Left lung (tissue), 10 donors: Measurements from ENCODE around the gene CNPPD1. TPM values are rescaled to one million over a fixed set of nuclear protein-coding genes. Genes with fewer than 3 reads are reported as not detected.

Experiments used
- ATAC-seq: fragments of 200-7000 bp; cut with Tn5 transposase; one replicate; pipeline ENCODE4 v1.9.1; 2020; ENCODE audit warnings: moderate library complexity
- DNase-seq, 4 donors: peaks; one replicate each; pipeline ENCODE4 v3.0.0-alpha.2; 2013 to 2020
- H3K27ac ChIP-seq, 2 donors: fragments of 200-600 bp; sonication (generic) in 1 of 2; one replicate each; pipeline versions ENCODE4 v1.5.0 to v1.8.0; 2020 to 2021
- H3K27me3 ChIP-seq, 2 donors: fragments of 200-600 bp; sonication (generic) in 1 of 2; one replicate each; pipeline versions ENCODE4 v1.5.0 to v1.8.0; 2020 to 2021
- H3K36me3 ChIP-seq, 2 donors: fragments of 200-600 bp; sonication (generic) in 1 of 2; one replicate each; pipeline versions ENCODE4 v1.5.0 to v1.8.0; 2020 to 2021
- H3K4me1 ChIP-seq, 2 donors: fragments of 200-600 bp; one replicate each; pipeline ENCODE4 v1.8.0; 2021
- H3K4me3 ChIP-seq, 2 donors: fragments of 200-600 bp; sonication (generic) in 1 of 2; one replicate each; pipeline versions ENCODE4 v1.5.0 to v1.8.0; 2020 to 2021; ENCODE audit warnings: mild to moderate bottlenecking in 1 of 2
- H3K9me3 ChIP-seq, 2 donors: fragments of 200-600 bp; sonication (generic) in 1 of 2; one replicate each; pipeline versions ENCODE4 v1.5.0 to v1.8.0; 2020 to 2021
- CTCF ChIP-seq, 2 donors: fragments of 200-600 bp; sonication (generic) in 1 of 2; IDR thresholded peaks; one replicate each; pipeline versions ENCODE4 v1.5.0 to v1.8.0; 2021; ENCODE audit warnings: antibody characterized with exemption in 2 of 2
- intact Hi-C, 2 donors: fragments of 100-400 bp; cut with DNase I; formaldehyde crosslinking; loops; one replicate each; pipeline versions ENCODE4 v1.11.2 to v1.14.2; 2022
- polyA plus RNA-seq, 6 donors: library from polyadenylated mRNA; unstranded; fragments of 120-200 nt; gene quantifications; one replicate each; pipeline ENCODE4 v1.2.1, GENCODE V29; 2013; ENCODE audit not compliant: insufficient read length in 6 of 6
- total RNA-seq, 2 donors: library from RNA; stranded (reverse); fragmentation: NEBNext Ultra II Directional; extraction: Animal tissue kit (Norgen Biotek cat#: 25700); gene quantifications; one replicate each; pipeline ENCODE4 v1.2.1, GENCODE V29; 2021
- donor health status: DM: no; HTN: yes; CAD: no.
- donor health status: DM: no; HTN: no; CAD: no.

Gene CNPPD1
- total and polyA plus RNA-seq, 8 donors: 34.6 to 68.2 (median 42.0) TPM

GRCh38 chr2:219213486-219214071, 36.9 kb upstream of the CNPPD1 start:
- H3K27me3 ChIP-seq: no peaks in the 10 kb centered on the region
- H3K4me3 ChIP-seq: no peak overlapping the region
- DNase-seq: no peak
- no peak overlapping the region for H3K27ac ChIP-seq
- no peaks in the 10 kb centered on the region for H3K9me3 ChIP-seq
- ATAC-seq: no peak
- H3K4me1 ChIP-seq: peaks cover 7 to 38% of the 10 kb centered on the region in 2 donors
- peaks cover 0 to 72% of the 10 kb centered on the region in 2 donors for H3K36me3 ChIP-seq
- intact Hi-C loops: no loop called here
- no peak for TF ChIP-seq CTCF (IDR thresholded peaks at IDR 0.05)

- Histone ChIP-seq H3K27me3 (no peaks in the 10 kb centered on the region), H3K4me1 (peaks cover 3 to 38% of the 10 kb centered on the region in 2 donors), H3K4me3 (no peak overlapping the region), H3K9me3 (no peaks in the 10 kb centered on the region), H3K27ac (no peak overlapping the region), H3K36me3 (peaks cover 0 to 77% of the 10 kb centered on the region in 2 donors)
- TF ChIP-seq CTCF (IDR thresholded peaks at IDR 0.05): no peak
- ATAC-seq (no peak), DNase-seq (no peak)
- intact Hi-C loops: no loop called here
Observed at GRCh38 chr2:219213026-219213415, 36.3 kb upstream of the CNPPD1 start.

GRCh38 chr2:219210886-219211362, 34.2 kb upstream of the CNPPD1 start:
- no peak for DNase-seq
- intact Hi-C loops: no loop called here
- H3K36me3 ChIP-seq: peaks cover 0 to 76% of the 10 kb centered on the region in 2 donors
- no peak overlapping the region for H3K27ac ChIP-seq
- H3K4me1 ChIP-seq: peaks cover 12 to 33% of the 10 kb centered on the region in 2 donors
- ATAC-seq: no peak
- no peak for TF ChIP-seq CTCF (IDR thresholded peaks at IDR 0.05)
- H3K27me3 ChIP-seq: no peaks in the 10 kb centered on the region
- H3K4me3 ChIP-seq: no peak overlapping the region
- H3K9me3 ChIP-seq: no peaks in the 10 kb centered on the region

GRCh38 chr2:219210196-219210885, 33.6 kb upstream of the CNPPD1 start:
- no peak for DNase-seq
- H3K27ac ChIP-seq: no peak overlapping the region
- H3K36me3 ChIP-seq: peaks cover 0 to 70% of the 10 kb centered on the region in 2 donors
- TF ChIP-seq CTCF (IDR thresholded peaks at IDR 0.05): no peak
- H3K4me1 ChIP-seq: peaks cover 14 to 35% of the 10 kb centered on the region in 2 donors
- no peaks in the 10 kb centered on the region for H3K27me3 ChIP-seq
- intact Hi-C loops: no loop called here
- ATAC-seq: no peak
- H3K4me3 ChIP-seq: no peak overlapping the region
- no peaks in the 10 kb centered on the region for H3K9me3 ChIP-seq
